ENCODE results near the gene CDK7. TPM values are rescaled to one million over a fixed set of nuclear protein-coding genes. Genes with fewer than 3 reads are reported as not detected.

The CDK7 gene
- total RNA-seq, 1 experiment from 2014 or later = 44.4 TPM

- Histone ChIP-seq H3K27me3 (ENCODE audit: control insufficient read depth, insufficient read depth, low read length) (no peaks in the 10 kb centered on the region), H3K27ac (ENCODE audit: low read length) (no peak overlapping the region), H3K4me1 (ENCODE audit: control insufficient read depth, insufficient read depth, low read length) (no peaks in the 10 kb centered on the region), H3K36me3 (ENCODE audit: control insufficient read depth, insufficient read depth, low read length) (peaks cover 8% of the 10 kb centered on the region; the same call in 1 of the 2 replicates), H3K9me3 (ENCODE audit: control insufficient read depth, insufficient read depth, low read depth, low read length) (no peaks in the 10 kb centered on the region), H3K4me3 (ENCODE audit: low read depth in 2 of 2, low read length in 2 of 2) (no peak overlapping the region)
- CTCF ChIA-PET = no interaction called here
- no peak for ATAC-seq
- TF ChIP-seq, protein P1, sequence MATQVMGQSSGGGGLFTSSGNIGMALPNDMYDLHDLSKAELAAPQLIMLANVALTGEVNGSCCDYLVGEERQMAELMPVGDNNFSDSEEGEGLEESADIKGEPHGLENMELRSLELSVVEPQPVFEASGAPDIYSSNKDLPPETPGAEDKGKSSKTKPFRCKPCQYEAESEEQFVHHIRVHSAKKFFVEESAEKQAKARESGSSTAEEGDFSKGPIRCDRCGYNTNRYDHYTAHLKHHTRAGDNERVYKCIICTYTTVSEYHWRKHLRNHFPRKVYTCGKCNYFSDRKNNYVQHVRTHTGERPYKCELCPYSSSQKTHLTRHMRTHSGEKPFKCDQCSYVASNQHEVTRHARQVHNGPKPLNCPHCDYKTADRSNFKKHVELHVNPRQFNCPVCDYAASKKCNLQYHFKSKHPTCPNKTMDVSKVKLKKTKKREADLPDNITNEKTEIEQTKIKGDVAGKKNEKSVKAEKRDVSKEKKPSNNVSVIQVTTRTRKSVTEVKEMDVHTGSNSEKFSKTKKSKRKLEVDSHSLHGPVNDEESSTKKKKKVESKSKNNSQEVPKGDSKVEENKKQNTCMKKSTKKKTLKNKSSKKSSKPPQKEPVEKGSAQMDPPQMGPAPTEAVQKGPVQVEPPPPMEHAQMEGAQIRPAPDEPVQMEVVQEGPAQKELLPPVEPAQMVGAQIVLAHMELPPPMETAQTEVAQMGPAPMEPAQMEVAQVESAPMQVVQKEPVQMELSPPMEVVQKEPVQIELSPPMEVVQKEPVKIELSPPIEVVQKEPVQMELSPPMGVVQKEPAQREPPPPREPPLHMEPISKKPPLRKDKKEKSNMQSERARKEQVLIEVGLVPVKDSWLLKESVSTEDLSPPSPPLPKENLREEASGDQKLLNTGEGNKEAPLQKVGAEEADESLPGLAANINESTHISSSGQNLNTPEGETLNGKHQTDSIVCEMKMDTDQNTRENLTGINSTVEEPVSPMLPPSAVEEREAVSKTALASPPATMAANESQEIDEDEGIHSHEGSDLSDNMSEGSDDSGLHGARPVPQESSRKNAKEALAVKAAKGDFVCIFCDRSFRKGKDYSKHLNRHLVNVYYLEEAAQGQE (IDR thresholded peaks at IDR 0.05; ENCODE audit: insufficient read depth in 1 of 2, low read depth in 2 of 2, low read length in 1 of 2) = no peak
- no peak for TF ChIP-seq CTCF (IDR thresholded peaks at IDR 0.05)
- no TSS peak for BruUV-seq (replicated peaks)
- no peak for DNase-seq (ENCODE audit: low read depth, low spot score)
- intact Hi-C loops (cut with micrococcal nuclease; ENCODE audit: unreplicated experiment) (no loop called here), in situ Hi-C loops (cut with HindIII; ENCODE audit: low pct_unique_long_range_greater_than_20kb, low sequenced_read_pairs) (no loop called here)
- POLR2A ChIA-PET = no interaction called here
These were observed 32.2 kb upstream of the CDK7 start for GRCh38 chr5:69202497-69202896.

- no peak for TF ChIP-seq CTCF (IDR thresholded peaks at IDR 0.05)
- TF ChIP-seq TCF7L2 (IDR thresholded peaks at IDR 0.05; ENCODE audit: low read depth, low read length) = no peak
- TF ChIP-seq, protein P1 (IDR thresholded peaks at IDR 0.05; ENCODE audit: insufficient read depth in 1 of 2, low read depth in 2 of 2, low read length in 1 of 2) = no peak
- no peak for TF ChIP-seq POLR2AphosphoS5 (IDR thresholded peaks at IDR 0.05; ENCODE audit: low read depth, low read length)
- TF ChIP-seq SIN3A (IDR thresholded peaks at IDR 0.05; ENCODE audit: borderline replicate concordance, insufficient read depth, low read depth, low read length) = no peak
- Histone ChIP-seq H3K4me3 (ENCODE audit: low read depth in 2 of 2, low read length in 2 of 2) (no peak overlapping the region), H3K27me3 (ENCODE audit: control insufficient read depth, insufficient read depth, low read length) (no peaks in the 10 kb centered on the region), H3K4me1 (ENCODE audit: control insufficient read depth, insufficient read depth, low read length) (no peaks in the 10 kb centered on the region), H3K36me3 (ENCODE audit: control insufficient read depth, insufficient read depth, low read length) (peaks cover 8% of the 10 kb centered on the region; the same call in 1 of the 2 replicates), H3K27ac (ENCODE audit: low read length) (no peak overlapping the region), H3K9me3 (ENCODE audit: control insufficient read depth, insufficient read depth, low read depth, low read length) (no peaks in the 10 kb centered on the region)
- no TSS peak for BruUV-seq (replicated peaks)
- DNase-seq (ENCODE audit: low read depth, low spot score) = no peak
- ATAC-seq = peak; percentile 63; the same call in 1 of the 2 replicates
- in situ Hi-C loops (cut with HindIII; ENCODE audit: low pct_unique_long_range_greater_than_20kb, low sequenced_read_pairs) (no loop called here), intact Hi-C loops (cut with micrococcal nuclease; ENCODE audit: unreplicated experiment) (no loop called here)
- ChIA-PET CTCF (no interaction called here), POLR2A (no interaction called here)
These were observed 28.0 kb upstream of the CDK7 start for GRCh38 chr5:69206528-69207190.

Data from Panc1 (cell line).